ENCODE measurements around the gene HES1. TPM values are rescaled to one million over a fixed set of nuclear protein-coding genes. Genes with fewer than 3 reads are reported as not detected.
A peak's percentile ranks its signal among the peaks of the same experiment; 100 is the strongest.

HES1 gene
- total RNA-seq, 1 experiment from 2014 or later = 141 TPM

DNA sequence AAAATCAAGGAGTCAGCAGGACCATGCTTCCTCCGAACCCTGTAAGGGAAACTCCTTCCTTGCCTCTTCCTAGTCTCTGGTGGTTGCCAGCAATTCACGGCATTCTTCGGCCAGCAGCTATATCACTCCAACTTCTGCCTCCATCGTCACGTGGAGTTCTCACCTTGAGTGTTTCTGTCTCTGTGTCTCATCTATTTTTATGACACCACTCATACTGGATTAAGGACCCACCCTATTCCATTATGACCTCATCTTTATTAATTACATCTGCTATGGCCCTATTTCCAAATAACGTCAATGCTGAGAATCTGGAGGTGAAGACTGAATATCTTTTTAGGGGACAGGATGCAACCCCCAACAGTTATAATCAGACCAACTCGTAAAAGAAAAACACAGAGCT is 21.8 kb upstream of the HES1 start:
- no TSS peak for BruUV-seq (replicated peaks)

DNA sequence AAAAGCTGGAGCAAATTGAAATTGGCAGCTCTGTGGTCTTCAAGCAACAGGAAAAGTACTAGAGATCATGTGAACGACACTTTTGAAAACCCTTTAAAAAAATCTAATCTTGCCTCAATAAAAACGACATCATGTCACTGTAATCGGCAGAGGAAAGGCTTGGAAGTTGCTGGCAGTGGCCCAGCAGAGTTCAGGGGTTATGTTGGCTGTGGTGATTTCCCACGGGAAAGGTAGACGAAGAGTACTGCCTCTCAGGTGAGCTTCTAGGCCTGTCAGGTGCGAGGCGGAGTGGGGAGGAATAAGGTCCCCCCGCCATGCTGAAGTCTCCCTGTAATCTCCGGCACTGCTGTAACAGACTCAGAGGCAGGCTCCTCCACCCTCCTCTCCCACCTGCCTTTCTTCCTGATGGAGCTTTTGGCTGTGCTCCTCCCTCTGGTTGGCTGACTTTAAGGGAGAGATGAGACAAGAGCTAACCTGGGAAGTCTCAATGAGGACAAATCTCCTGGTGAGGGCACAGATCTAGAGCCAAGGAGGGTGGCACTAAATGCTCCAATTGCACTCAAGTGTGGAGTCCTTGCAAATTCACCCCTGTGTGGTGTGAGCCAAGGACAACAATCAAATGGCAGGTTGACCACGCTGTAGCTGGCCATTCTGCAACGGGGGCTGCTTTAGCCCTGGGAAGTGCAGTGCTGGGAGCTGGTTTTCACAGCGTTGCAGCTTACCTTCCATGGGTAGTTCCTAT is 18.7 kb upstream of the HES1 start:
- no TSS peak for BruUV-seq (replicated peaks)
- intact Hi-C loops (cut with micrococcal nuclease; ENCODE audit: unreplicated experiment) = no loop called here
- H3K4me1 Mint-ChIP-seq (ENCODE audit: low read depth, unreplicated experiment) = peaks cover 60% of the 10 kb centered on the region
- H3K4me3 Mint-ChIP-seq (ENCODE audit: low read depth, unreplicated experiment) = no peak overlapping the region
- H3K9me3 Mint-ChIP-seq (ENCODE audit: low read depth, unreplicated experiment) = no peaks in the 10 kb centered on the region
- peak overlapping the region; percentile 2 for H3K27ac Mint-ChIP-seq (ENCODE audit: unreplicated experiment)
- H3K27me3 Mint-ChIP-seq (ENCODE audit: unreplicated experiment) = peaks cover 38% of the 10 kb centered on the region
- CTCF ChIA-PET = interaction anchor here (0.6 kb wide), 2 partner anchors 245 to 1642 kb away, joined by 3 to 4 read pairs; no protein-coding TSS in a partner anchor
- TF ChIP-seq, protein P1, sequence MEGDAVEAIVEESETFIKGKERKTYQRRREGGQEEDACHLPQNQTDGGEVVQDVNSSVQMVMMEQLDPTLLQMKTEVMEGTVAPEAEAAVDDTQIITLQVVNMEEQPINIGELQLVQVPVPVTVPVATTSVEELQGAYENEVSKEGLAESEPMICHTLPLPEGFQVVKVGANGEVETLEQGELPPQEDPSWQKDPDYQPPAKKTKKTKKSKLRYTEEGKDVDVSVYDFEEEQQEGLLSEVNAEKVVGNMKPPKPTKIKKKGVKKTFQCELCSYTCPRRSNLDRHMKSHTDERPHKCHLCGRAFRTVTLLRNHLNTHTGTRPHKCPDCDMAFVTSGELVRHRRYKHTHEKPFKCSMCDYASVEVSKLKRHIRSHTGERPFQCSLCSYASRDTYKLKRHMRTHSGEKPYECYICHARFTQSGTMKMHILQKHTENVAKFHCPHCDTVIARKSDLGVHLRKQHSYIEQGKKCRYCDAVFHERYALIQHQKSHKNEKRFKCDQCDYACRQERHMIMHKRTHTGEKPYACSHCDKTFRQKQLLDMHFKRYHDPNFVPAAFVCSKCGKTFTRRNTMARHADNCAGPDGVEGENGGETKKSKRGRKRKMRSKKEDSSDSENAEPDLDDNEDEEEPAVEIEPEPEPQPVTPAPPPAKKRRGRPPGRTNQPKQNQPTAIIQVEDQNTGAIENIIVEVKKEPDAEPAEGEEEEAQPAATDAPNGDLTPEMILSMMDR (IDR thresholded peaks at IDR 0.05; ENCODE audit: unreplicated experiment) = no peak
- peaks cover 15% of the 10 kb centered on the region for H3K36me3 Mint-ChIP-seq (ENCODE audit: insufficient read depth, unreplicated experiment)
- no peak for DNase-seq

More for the DNA sequence above, 21.8 kb upstream of the HES1 start:
- H3K27me3 Mint-ChIP-seq (ENCODE audit: unreplicated experiment) = peaks cover 13% of the 10 kb centered on the region
- peaks cover 5% of the 10 kb centered on the region for H3K36me3 Mint-ChIP-seq (ENCODE audit: insufficient read depth, unreplicated experiment)
- intact Hi-C loops (cut with micrococcal nuclease; ENCODE audit: unreplicated experiment) = no loop called here
- peaks cover 63% of the 10 kb centered on the region for H3K4me1 Mint-ChIP-seq (ENCODE audit: low read depth, unreplicated experiment)
- no peak overlapping the region for H3K27ac Mint-ChIP-seq (ENCODE audit: unreplicated experiment)
- no peaks in the 10 kb centered on the region for H3K9me3 Mint-ChIP-seq (ENCODE audit: low read depth, unreplicated experiment)
- no peak for DNase-seq
- TF ChIP-seq, protein P1 (IDR thresholded peaks at IDR 0.05; ENCODE audit: unreplicated experiment) = no peak
- CTCF ChIA-PET = no interaction called here
- H3K4me3 Mint-ChIP-seq (ENCODE audit: low read depth, unreplicated experiment) = no peak overlapping the region

DNA sequence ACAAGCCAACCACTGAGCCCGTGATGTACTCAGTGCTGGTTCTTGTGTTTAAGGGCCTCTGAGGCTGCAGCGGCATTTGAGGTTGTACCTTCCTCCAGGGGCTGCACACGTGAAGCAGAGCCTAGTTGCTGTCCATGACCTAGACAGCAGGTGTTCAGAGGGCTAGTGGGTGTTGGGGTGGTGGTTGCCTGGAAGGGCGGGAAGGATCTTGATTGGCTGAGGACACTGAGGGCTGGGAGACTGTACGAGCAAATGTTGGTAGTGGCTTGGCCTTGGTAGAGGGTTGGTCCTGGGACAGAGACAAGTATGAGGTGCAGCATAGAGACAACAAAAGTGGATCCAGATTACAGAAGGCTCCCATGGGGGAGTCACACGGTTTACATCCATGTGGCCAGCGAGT is 17.0 kb upstream of the HES1 start:
- H3K27ac Mint-ChIP-seq (ENCODE audit: unreplicated experiment) = no peak overlapping the region
- peaks cover 38% of the 10 kb centered on the region for H3K27me3 Mint-ChIP-seq (ENCODE audit: unreplicated experiment)
- CTCF ChIA-PET = no interaction called here
- no peaks in the 10 kb centered on the region for H3K9me3 Mint-ChIP-seq (ENCODE audit: low read depth, unreplicated experiment)
- no peak overlapping the region for H3K4me3 Mint-ChIP-seq (ENCODE audit: low read depth, unreplicated experiment)
- TF ChIP-seq, protein P1 (IDR thresholded peaks at IDR 0.05; ENCODE audit: unreplicated experiment) = no peak
- BruUV-seq (replicated peaks) = no TSS peak
- intact Hi-C loops (cut with micrococcal nuclease; ENCODE audit: unreplicated experiment) = no loop called here
- no peak for DNase-seq
- H3K36me3 Mint-ChIP-seq (ENCODE audit: insufficient read depth, unreplicated experiment) = peaks cover 20% of the 10 kb centered on the region
- peaks cover 61% of the 10 kb centered on the region for H3K4me1 Mint-ChIP-seq (ENCODE audit: low read depth, unreplicated experiment)

DNA sequence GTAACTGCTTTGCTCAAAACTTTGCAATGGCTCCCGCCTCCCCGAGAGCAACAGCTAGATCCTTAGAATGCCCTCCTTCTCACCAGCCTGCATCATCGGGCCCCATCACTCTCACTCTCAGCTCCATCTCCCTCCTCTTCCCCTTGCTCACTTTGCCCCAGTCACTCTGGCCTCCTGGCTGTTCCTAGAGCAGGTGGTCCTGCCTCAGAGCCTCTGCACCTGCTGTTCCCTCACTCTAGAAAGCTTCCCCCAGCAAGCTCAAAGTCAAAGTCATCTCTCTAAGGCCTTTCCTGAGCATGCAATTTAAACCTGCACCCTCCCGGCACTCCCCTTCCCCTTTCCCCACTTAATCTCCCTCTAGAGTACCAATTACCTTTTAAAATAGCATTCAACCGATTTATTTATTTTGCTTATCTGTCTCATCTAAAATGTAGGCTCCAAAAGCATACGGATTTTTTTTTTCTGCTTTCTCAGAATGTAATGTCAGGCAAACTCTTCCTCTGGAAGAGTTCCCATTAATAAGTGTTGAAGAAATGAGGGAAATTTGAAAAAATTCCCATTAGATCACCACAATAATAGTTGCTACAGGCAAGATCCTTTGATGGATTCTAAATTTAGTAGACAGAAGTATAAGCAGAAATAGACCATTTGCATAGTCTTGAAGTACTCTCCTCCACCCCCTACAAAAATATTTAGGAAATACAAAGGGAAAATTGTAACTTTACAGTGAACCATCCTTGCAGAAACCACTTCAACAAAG is 15.9 kb upstream of the HES1 start:
- intact Hi-C loops (cut with micrococcal nuclease; ENCODE audit: unreplicated experiment) = no loop called here
- peaks cover 38% of the 10 kb centered on the region for H3K27me3 Mint-ChIP-seq (ENCODE audit: unreplicated experiment)
- no peak overlapping the region for H3K4me3 Mint-ChIP-seq (ENCODE audit: low read depth, unreplicated experiment)
- DNase-seq = no peak
- CTCF ChIA-PET = interaction anchor here (0.7 to 1.3 kb wide), 3 partner anchors 11 to 36 kb away, joined by 3 to 4 read pairs (median 3); no protein-coding TSS in a partner anchor
- TF ChIP-seq, protein P1 (IDR thresholded peaks at IDR 0.05; ENCODE audit: unreplicated experiment) = no peak
- H3K36me3 Mint-ChIP-seq (ENCODE audit: insufficient read depth, unreplicated experiment) = peaks cover 20% of the 10 kb centered on the region
- no peak overlapping the region for H3K27ac Mint-ChIP-seq (ENCODE audit: unreplicated experiment)
- no peaks in the 10 kb centered on the region for H3K9me3 Mint-ChIP-seq (ENCODE audit: low read depth, unreplicated experiment)
- H3K4me1 Mint-ChIP-seq (ENCODE audit: low read depth, unreplicated experiment) = peaks cover 64% of the 10 kb centered on the region
- BruUV-seq (replicated peaks) = no TSS peak

All from Calu3 (cell line).